Duodenal mucosa (tissue), 2 donors: ENCODE results near the gene PLXNC1.

Experiments used
- H3K27ac ChIP-seq: one replicate; pipeline ENCODE4 v1.7.0; 2013; ENCODE audit warnings: low read depth, low read length
- H3K27me3 ChIP-seq, 2 donors: one replicate each; pipeline ENCODE4 v1.7.0; 2013; ENCODE audit warnings: low read length in 2 of 2, control low read depth in 1 of 2; ENCODE audit not compliant: insufficient read depth in 2 of 2, control insufficient read depth in 1 of 2
- H3K36me3 ChIP-seq, 2 donors: one replicate each; pipeline ENCODE4 v1.7.0; 2013; ENCODE audit warnings: low read length in 2 of 2, control low read depth in 1 of 2; ENCODE audit not compliant: insufficient read depth in 2 of 2, control insufficient read depth in 1 of 2
- H3K4me1 ChIP-seq, 2 donors: one replicate each; pipeline ENCODE4 v1.7.0; 2013; ENCODE audit warnings: low read length in 2 of 2, control low read depth in 1 of 2; ENCODE audit not compliant: insufficient read depth in 2 of 2, control insufficient read depth in 1 of 2
- H3K4me3 ChIP-seq, 2 donors: one replicate each; pipeline ENCODE4 v1.7.0; 2013; ENCODE audit warnings: low read length in 2 of 2, low read depth in 1 of 2
- H3K9ac ChIP-seq, 2 donors: one replicate each; pipeline ENCODE4 v1.7.0; 2013; ENCODE audit warnings: low read length in 2 of 2, low read depth in 1 of 2
- H3K9me3 ChIP-seq, 2 donors: one replicate each; pipeline ENCODE4 v1.7.0; 2013; ENCODE audit warnings: low read length in 2 of 2, control low read depth in 1 of 2; ENCODE audit not compliant: control insufficient read depth in 1 of 2

The PLXNC1 gene

DNA sequence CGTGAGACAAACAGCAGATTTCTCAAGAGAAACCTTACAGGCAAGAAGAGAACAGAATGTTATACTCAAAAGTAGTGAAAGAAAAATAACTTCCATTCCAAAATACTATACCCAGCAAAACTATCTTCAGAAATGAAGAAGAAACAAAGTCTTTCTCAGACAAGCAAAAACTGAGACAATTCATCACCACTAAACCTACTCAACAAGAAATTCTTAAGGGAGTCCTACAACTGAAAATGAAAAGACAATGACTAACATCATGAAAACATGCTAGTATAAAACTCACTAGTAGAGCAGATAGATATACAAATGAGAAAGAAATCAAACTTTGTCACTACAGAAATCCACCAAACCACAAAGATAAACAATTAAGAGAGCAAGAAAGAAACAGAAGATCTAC lies 204.8 kb downstream of the PLXNC1 start:
- Histone ChIP-seq H3K27ac (no peak overlapping the region), H3K9me3 (peaks cover 33 to 43% of the 10 kb centered on the region in 2 donors), H3K27me3 (no peaks in the 10 kb centered on the region), H3K36me3 (peaks cover 3 to 14% of the 10 kb centered on the region in 2 donors), H3K9ac (no peak overlapping the region), H3K4me1 (no peaks in the 10 kb centered on the region), H3K4me3 (no peak overlapping the region)
